Endothelial cell (in vitro differentiated cells): ENCODE results near the gene NUAK2. TPM values are rescaled to one million over a fixed set of nuclear protein-coding genes. Genes with fewer than 3 reads are reported as not detected.

Source experiments
- DNase-seq: peaks from one replicate; pipeline ENCODE4 v3.0.0; 2021; ENCODE audit warnings: low spot score
- H3K27ac Mint-ChIP-seq: one replicate; pipeline ENCODE4 v1.8.0; 2021; ENCODE audit warnings: mixed read lengths, inconsistent platforms; ENCODE audit not compliant: unreplicated experiment
- H3K27me3 Mint-ChIP-seq: one replicate; pipeline ENCODE4 v1.8.0; 2021; ENCODE audit warnings: mild to moderate bottlenecking, moderate library complexity, mixed read lengths, inconsistent platforms; ENCODE audit not compliant: unreplicated experiment
- H3K36me3 Mint-ChIP-seq: one replicate; pipeline ENCODE4 v1.8.0; 2021; ENCODE audit warnings: mild to moderate bottlenecking, low read depth, mixed read lengths, inconsistent platforms; ENCODE audit not compliant: unreplicated experiment
- H3K4me1 Mint-ChIP-seq: one replicate; pipeline ENCODE4 v1.8.0; 2021; ENCODE audit warnings: mild to moderate bottlenecking, mixed read lengths, inconsistent platforms; ENCODE audit not compliant: unreplicated experiment
- H3K4me3 Mint-ChIP-seq: one replicate; pipeline ENCODE4 v1.8.0; 2021; ENCODE audit warnings: mild to moderate bottlenecking, mixed read lengths, inconsistent platforms; ENCODE audit not compliant: unreplicated experiment
- H3K9me3 Mint-ChIP-seq: one replicate; pipeline ENCODE4 v1.8.0; 2021; ENCODE audit warnings: mixed read lengths, inconsistent platforms; ENCODE audit not compliant: unreplicated experiment
- CTCF ChIP-seq: fragments of 200-600 bp; sonication (generic); IDR thresholded peaks from one replicate; pipeline ENCODE4 v1.5.0; 2021; ENCODE audit warnings: antibody characterized with exemption; ENCODE audit not compliant: unreplicated experiment
- total RNA-seq: library from RNA; stranded (reverse); fragmentation: NEBNext Ultra II Directional; extraction: Animal tissue kit (Norgen Biotek cat#: 25700); gene quantifications from one replicate; pipeline ENCODE4 v1.2.1, GENCODE V29; 2021; ENCODE audit not compliant: unreplicated experiment

Gene NUAK2
- total RNA-seq, 1 donor from 2014 or later, result 3.6 TPM

GRCh38 chr1:205350691-205351141 is 29.2 kb upstream of the NUAK2 start:
- no peak for TF ChIP-seq CTCF
- Mint-ChIP-seq H3K9me3 (no peaks in the 10 kb centered on the region), H3K27ac (peak overlapping the region; percentile 26), H3K27me3 (peaks cover 2% of the 10 kb centered on the region), H3K4me1 (peaks cover 49% of the 10 kb centered on the region), H3K4me3 (no peak overlapping the region), H3K36me3 (no peaks in the 10 kb centered on the region)
- no peak for DNase-seq

GRCh38 chr1:205350124-205350523 is 28.6 kb upstream of the NUAK2 start:
- no peak for TF ChIP-seq CTCF
- no peaks in the 10 kb centered on the region for H3K9me3 Mint-ChIP-seq
- DNase-seq, result no peak
- no peak overlapping the region for H3K27ac Mint-ChIP-seq
- peaks cover 2% of the 10 kb centered on the region for H3K27me3 Mint-ChIP-seq
- no peaks in the 10 kb centered on the region for H3K36me3 Mint-ChIP-seq
- peaks cover 49% of the 10 kb centered on the region for H3K4me1 Mint-ChIP-seq
- H3K4me3 Mint-ChIP-seq, result no peak overlapping the region

GRCh38 chr1:205348554-205349487 is 27.3 kb upstream of the NUAK2 start:
- H3K36me3 Mint-ChIP-seq, result no peaks in the 10 kb centered on the region
- H3K4me1 Mint-ChIP-seq, result peaks cover 49% of the 10 kb centered on the region
- no peak for TF ChIP-seq CTCF
- H3K27ac Mint-ChIP-seq, result peak overlapping the region; percentile 65
- no peak for DNase-seq
- no peak overlapping the region for H3K4me3 Mint-ChIP-seq
- H3K9me3 Mint-ChIP-seq, result no peaks in the 10 kb centered on the region
- peaks cover 8% of the 10 kb centered on the region for H3K27me3 Mint-ChIP-seq

DNA sequence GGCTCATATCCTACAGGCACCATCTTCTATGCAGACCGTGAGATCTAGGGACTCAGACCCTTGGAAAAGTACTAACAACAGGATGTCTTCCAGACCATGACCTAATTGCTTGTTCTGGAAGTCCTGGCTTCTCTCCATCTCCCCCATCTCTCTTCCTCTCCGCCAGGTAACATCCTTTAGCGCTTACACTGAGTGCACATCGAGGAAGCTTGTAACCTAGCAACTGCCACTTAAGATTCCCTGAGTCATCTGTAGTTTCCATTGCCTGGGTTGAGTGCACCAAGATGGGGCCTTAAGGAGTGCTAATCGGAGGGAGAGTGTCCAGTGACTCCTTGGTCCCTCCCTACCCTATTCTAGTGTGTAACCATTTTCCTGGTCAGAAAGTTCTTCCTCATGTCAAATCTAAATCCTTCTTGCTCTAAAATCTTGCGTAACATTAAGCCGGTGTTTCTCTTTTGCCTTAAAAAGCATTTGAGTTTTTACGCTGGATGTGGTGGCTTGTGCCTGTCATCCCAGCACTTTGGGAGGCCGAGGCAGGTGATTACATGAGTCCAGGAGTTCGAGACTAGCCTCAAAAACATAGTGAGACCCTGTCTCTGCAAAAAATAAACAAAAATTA is 25.5 kb upstream of the NUAK2 start:
- Mint-ChIP-seq H3K27me3 (peaks cover 8% of the 10 kb centered on the region), H3K9me3 (no peaks in the 10 kb centered on the region), H3K4me1 (peaks cover 50% of the 10 kb centered on the region), H3K4me3 (peak overlapping the region; percentile 18), H3K27ac (peak overlapping the region; percentile 81), H3K36me3 (no peaks in the 10 kb centered on the region)
- TF ChIP-seq CTCF, result no peak
- no peak for DNase-seq

DNA sequence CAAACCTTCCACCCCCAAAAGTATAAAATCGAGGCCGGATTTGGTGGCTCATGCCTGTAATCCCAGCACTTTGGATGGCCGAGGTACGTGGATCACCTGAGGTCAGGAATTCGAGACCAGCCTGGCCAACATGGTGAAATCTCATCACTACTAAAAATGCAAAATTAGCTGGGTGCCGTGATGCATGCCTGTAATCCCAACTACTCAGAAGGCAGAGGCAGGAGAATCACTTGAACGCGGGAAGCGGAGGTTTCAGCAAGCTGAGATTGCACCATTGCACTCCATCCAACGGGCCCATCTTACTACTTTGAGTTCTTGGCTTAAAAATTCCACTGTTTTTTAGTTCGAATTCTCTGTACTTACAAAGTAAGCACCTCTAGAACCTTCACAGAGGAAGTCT is 24.2 kb upstream of the NUAK2 start:
- peak overlapping the region; percentile 48 for H3K27ac Mint-ChIP-seq
- no peaks in the 10 kb centered on the region for H3K36me3 Mint-ChIP-seq
- H3K4me1 Mint-ChIP-seq, result peaks cover 44% of the 10 kb centered on the region
- H3K27me3 Mint-ChIP-seq, result peaks cover 10% of the 10 kb centered on the region
- H3K9me3 Mint-ChIP-seq, result no peaks in the 10 kb centered on the region
- H3K4me3 Mint-ChIP-seq, result no peak overlapping the region
- DNase-seq, result no peak
- no peak for TF ChIP-seq CTCF
